Ectodermal cell (in vitro differentiated cells): ENCODE results near the gene FYN.

Source experiments
- H3K27ac ChIP-seq: 2 replicates; pipeline ENCODE4 v1.7.0; 2013; ENCODE audit warnings: mild to moderate bottlenecking, low read depth, low read length; ENCODE audit not compliant: insufficient read depth, poor library complexity, severe bottlenecking
- H3K27me3 ChIP-seq: 2 replicates; pipeline ENCODE4 v1.7.0; 2013; ENCODE audit warnings: mild to moderate bottlenecking, low read length; ENCODE audit not compliant: insufficient read depth, control insufficient read depth, poor library complexity, severe bottlenecking
- H3K36me3 ChIP-seq: one replicate; pipeline ENCODE4 v1.7.0; 2013; ENCODE audit warnings: low read length; ENCODE audit not compliant: control insufficient read depth, insufficient read depth
- H3K4me1 ChIP-seq: one replicate; pipeline ENCODE4 v1.7.0; 2013; ENCODE audit warnings: low read length; ENCODE audit not compliant: control insufficient read depth, insufficient read depth
- H3K4me3 ChIP-seq: 2 replicates; pipeline ENCODE4 v1.7.0; 2013; ENCODE audit warnings: low read depth, low read length, control low read depth; ENCODE audit not compliant: insufficient read depth
- H3K9me3 ChIP-seq: 2 replicates; pipeline ENCODE4 v1.7.0; 2013; ENCODE audit warnings: mild to moderate bottlenecking, low read length, moderate library complexity; ENCODE audit not compliant: control insufficient read depth
- WGBS, 2 experiments: methylation state at CpG; one replicate each; pipeline ENCODE4 v1.1.7; 2013; ENCODE audit warnings: missing lambda C conversion rate in 2 of 2; 5-methylcytosine and 5-hydroxymethylcytosine counted together

FYN gene

DNA sequence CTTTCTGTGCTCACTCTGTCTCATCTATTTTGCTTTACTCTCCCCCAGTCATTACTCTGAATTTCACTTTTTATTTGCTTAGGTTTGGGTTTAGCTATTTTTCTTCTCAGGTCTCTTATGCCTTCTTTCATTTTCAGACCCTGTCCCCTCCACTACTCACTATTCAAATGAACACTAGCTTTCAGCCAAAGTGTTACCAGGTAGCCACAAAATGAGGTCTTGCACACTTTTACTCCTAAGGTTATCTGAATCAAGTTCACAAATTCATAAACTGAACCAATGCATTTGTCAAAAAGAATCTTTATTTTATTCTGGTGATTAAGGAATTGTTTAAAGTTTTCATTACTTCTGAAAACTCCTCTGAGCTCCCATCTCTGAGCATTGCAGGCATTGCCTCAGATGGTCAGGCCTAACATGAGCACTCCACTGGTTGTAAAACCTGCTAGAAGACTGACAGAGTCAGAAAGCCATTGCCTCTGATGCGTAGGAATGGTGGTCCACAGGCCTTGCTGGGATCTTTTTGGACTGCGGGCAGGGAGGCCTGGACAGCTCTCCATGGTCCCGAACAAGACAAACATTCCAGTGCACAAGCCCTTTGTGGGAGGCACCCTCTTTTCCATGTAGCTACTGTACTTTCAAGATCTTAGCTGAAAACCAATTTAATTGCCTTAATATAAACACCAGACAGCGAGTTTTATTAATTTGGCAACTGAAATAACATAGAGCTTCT lies 48.5 kb downstream of the FYN start:
- H3K36me3 ChIP-seq: peaks cover 8% of the 10 kb centered on the region
- WGBS, 2 experiments: 90 to 94% methylated on average over 4 of the region's 4 CpGs
- peaks cover 4% of the 10 kb centered on the region for H3K4me1 ChIP-seq

DNA sequence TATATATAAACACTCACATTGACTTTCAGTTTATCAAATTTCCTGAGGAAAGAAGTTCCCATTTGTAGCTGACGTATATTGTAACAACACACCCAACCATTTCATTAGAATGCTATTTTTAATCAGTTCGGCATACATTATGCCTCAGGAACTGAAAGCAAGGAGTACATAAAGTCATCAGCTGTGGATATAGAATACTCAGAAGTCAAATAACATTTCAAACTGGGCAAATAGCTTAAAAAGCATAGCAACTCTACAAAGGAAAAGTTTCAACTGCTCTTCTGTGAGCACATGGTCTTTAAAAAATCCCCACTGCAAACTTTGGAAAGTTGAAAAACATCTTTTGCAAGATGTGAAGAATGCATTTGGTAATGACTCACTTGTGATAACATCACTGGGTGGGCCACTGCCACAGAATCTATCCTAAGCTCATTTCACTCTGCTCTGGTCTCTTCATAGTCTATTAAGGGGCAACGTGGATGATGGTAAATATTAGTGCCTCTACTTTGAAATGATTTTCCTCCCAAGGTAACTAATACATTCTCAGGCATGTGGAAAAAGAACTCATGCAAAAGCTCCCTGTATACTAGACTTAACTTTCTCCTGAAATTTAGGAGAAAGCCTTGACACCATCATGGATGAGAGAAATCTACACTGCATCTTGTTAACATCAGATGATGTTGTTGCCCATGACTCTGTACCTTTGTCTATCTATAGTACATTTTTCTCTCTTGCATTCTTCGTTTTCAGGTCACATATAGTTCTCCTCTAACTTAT lies 49.2 kb downstream of the FYN start:
- H3K9me3 ChIP-seq: no peaks in the 10 kb centered on the region
- H3K4me3 ChIP-seq: no peak overlapping the region
- H3K36me3 ChIP-seq: peaks cover 8% of the 10 kb centered on the region
- H3K27me3 ChIP-seq: no peaks in the 10 kb centered on the region
- peaks cover 4% of the 10 kb centered on the region for H3K4me1 ChIP-seq
- 76 to 95% methylated on average over 3 to 4 of the region's 4 CpGs for WGBS, 2 experiments
- no peak overlapping the region for H3K27ac ChIP-seq

More for the DNA sequence above, 48.5 kb downstream of the FYN start:
- no peaks in the 10 kb centered on the region for H3K9me3 ChIP-seq
- H3K27me3 ChIP-seq: no peaks in the 10 kb centered on the region
- H3K27ac ChIP-seq: no peak overlapping the region
- no peak overlapping the region for H3K4me3 ChIP-seq

DNA sequence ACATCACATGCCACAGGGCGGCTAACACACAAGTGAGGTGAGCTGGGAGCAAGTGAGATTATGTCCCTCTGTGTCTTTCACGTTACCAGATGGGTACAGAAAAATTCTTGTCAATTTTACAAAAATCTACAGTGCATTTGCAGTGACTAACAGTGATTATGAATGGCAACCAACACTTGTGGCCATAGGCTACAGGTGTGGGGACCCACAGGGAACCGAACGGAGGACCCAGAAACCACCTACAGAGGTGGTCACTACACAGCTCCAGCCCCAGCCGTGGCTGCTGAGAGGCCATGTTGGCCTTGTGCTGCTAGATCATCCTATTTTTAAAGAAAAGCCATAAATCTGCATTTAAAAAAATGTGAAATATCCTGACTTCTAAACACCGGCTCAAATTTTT lies 50.2 kb downstream of the FYN start:
- Histone ChIP-seq H3K4me1 (peaks cover 4% of the 10 kb centered on the region), H3K4me3 (no peak overlapping the region), H3K27me3 (no peaks in the 10 kb centered on the region), H3K36me3 (peaks cover 5% of the 10 kb centered on the region), H3K9me3 (no peaks in the 10 kb centered on the region), H3K27ac (no peak overlapping the region)
- WGBS, 2 experiments: 96 to 97% methylated on average over 6 of the region's 6 CpGs

DNA sequence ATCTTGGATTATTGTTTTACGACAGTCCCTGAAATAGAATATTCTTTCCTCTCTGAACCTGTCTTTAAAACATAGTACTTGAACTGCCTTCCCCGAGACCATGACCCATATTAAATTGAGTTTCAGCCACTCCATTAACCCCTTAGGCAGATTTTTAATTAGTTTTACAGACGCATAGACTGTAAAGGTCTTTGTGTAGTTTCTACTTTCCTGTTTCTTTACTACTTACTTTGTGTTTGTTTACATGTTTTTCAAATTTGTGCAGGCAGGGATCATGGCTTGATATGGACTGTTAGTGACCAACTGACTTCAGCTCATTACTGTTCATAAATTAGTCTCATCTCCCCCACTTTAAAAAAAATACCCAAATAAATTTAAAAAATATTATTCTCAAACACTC lies 53.8 kb downstream of the FYN start:
- WGBS, 2 experiments: 98 to 100% methylated on average over 3 of the region's 3 CpGs
- Histone ChIP-seq H3K4me3 (no peak overlapping the region), H3K9me3 (no peaks in the 10 kb centered on the region), H3K27me3 (no peaks in the 10 kb centered on the region), H3K4me1 (peaks cover 2% of the 10 kb centered on the region), H3K27ac (no peak overlapping the region), H3K36me3 (peaks cover 5% of the 10 kb centered on the region)

DNA sequence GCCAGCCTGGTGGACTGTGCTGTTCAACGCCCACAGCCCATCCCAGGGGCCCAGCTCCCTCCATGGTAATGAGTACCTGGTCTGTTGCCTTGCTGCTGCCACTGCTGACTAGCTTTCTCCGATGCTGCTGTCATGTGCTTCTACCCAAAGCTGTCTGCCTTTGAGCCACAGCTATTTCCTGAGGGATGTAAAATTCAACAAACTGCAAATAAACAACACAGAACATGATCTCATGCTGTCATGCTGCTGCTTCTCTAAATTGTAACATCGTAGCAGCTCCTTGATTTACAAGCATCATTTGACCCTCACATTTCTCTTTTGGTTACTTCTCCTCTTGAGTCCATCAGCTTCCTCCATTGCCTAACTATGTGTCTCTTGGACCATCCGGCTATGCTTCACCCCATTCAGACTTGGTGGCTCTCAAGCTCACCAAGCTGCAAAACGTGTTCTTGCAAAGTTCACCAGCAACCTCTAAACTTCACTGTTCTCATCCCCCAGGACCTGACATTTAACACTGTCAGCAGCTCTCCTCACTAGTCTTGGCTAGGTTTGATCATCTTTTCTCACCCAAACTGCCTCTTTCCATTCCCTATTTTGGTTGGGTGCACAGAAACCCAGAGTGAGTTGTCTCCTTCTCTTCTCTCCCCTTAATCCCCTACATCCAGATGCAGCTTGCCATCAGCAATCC lies 54.6 kb downstream of the FYN start:
- Histone ChIP-seq H3K9me3 (no peaks in the 10 kb centered on the region), H3K27ac (no peak overlapping the region), H3K27me3 (no peaks in the 10 kb centered on the region), H3K36me3 (peaks cover 5% of the 10 kb centered on the region), H3K4me3 (no peak overlapping the region), H3K4me1 (no peaks in the 10 kb centered on the region)
- 94 to 95% methylated on average over 5 of the region's 5 CpGs for whole genome bisulfite sequencing, 2 experiments

DNA sequence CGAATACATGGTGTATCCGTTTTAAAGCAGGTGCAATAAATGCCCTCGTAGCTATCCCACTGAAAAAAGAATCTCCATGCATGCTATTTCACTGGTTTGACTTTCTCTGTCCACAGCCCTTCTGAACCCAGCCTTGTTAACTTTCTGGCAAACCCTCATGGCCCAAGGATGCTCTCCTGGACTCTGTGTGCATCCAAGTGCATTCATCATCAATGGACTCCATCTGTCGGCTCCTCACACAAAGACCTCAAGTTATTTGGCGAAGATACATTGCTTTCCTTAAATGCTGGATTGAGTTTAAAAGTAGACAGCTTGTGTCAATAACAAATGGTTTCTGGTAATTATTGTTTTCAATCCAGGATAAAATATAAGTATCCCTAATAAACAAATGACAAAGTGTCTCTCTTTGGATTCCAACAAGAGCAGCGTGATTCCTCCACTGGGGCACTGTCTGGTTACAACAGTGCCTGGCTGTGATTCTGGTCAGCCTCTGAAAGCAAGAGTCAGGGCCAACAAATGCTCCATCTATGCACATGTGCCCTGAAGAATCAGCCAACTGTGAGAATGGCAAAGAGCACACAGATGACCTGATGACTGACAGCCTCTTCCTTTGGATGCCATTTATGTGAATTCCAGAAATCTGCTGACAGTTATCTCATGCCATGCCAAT lies 55.7 kb downstream of the FYN start:
- H3K9me3 ChIP-seq: no peaks in the 10 kb centered on the region
- H3K27ac ChIP-seq: no peak overlapping the region
- no peak overlapping the region for H3K4me3 ChIP-seq
- 96 to 97% methylated on average over 6 of the region's 6 CpGs for WGBS, 2 experiments
- H3K27me3 ChIP-seq: no peaks in the 10 kb centered on the region
- no peaks in the 10 kb centered on the region for H3K4me1 ChIP-seq
- H3K36me3 ChIP-seq: no peaks in the 10 kb centered on the region

DNA sequence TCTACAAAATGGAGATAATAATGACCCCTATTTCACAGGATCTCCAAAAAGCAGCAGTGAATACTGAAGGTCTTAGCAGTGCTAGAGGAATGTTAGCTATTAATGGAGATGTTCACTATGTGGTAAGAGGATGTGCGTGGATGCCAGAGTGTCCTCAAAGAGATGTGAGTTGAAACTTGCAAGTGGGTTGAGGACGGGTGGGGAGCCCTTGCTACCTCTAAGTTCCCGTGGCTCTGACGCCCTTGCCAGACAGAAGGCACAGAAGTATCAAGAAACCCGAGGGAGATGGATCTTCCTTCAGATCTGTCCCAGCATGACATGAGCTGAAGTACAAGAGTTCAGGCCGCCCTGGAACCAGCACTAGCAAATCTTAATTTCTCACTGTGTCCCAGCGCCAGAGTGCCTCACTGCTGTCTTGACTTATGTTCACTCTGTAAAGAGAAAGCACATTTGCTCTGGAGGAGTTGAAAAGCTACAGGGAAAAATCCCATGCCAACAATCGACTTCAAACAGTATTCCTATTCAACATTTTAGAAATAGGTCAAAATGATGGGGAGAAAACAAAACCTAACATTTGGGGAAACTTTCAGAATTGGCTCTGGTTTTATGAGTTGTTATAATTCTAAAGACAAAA lies 59.5 kb downstream of the FYN start:
- WGBS, 2 experiments: 85 to 88% methylated on average over 7 to 8 of the region's 8 CpGs
- no peaks in the 10 kb centered on the region for H3K27me3 ChIP-seq
- H3K36me3 ChIP-seq: no peaks in the 10 kb centered on the region
- no peak overlapping the region for H3K4me3 ChIP-seq
- peaks cover 15% of the 10 kb centered on the region for H3K4me1 ChIP-seq
- H3K27ac ChIP-seq: no peak overlapping the region
- H3K9me3 ChIP-seq: no peaks in the 10 kb centered on the region

DNA sequence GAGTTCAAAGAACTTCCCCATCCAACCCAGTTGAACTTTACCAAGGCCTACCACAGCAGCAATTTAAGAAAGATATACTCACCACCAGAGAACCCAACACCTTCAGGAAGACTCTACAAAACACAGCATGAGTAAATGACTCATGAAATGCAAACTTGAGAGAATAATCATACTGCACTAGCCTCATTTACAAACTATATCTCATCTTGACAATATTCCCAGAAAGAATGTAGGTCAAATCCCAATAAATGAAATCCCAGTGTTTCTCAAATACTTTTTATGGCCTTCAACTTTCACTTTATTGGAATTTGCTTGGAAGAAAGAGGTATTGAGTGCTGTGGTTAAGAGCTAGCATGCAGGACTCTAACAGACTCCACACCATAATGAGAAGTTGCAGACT lies 60.0 kb downstream of the FYN start:
- H3K27me3 ChIP-seq: no peaks in the 10 kb centered on the region
- H3K27ac ChIP-seq: no peak overlapping the region
- no peak overlapping the region for H3K4me3 ChIP-seq
- H3K9me3 ChIP-seq: no peaks in the 10 kb centered on the region
- H3K4me1 ChIP-seq: peaks cover 19% of the 10 kb centered on the region
- no peaks in the 10 kb centered on the region for H3K36me3 ChIP-seq

DNA sequence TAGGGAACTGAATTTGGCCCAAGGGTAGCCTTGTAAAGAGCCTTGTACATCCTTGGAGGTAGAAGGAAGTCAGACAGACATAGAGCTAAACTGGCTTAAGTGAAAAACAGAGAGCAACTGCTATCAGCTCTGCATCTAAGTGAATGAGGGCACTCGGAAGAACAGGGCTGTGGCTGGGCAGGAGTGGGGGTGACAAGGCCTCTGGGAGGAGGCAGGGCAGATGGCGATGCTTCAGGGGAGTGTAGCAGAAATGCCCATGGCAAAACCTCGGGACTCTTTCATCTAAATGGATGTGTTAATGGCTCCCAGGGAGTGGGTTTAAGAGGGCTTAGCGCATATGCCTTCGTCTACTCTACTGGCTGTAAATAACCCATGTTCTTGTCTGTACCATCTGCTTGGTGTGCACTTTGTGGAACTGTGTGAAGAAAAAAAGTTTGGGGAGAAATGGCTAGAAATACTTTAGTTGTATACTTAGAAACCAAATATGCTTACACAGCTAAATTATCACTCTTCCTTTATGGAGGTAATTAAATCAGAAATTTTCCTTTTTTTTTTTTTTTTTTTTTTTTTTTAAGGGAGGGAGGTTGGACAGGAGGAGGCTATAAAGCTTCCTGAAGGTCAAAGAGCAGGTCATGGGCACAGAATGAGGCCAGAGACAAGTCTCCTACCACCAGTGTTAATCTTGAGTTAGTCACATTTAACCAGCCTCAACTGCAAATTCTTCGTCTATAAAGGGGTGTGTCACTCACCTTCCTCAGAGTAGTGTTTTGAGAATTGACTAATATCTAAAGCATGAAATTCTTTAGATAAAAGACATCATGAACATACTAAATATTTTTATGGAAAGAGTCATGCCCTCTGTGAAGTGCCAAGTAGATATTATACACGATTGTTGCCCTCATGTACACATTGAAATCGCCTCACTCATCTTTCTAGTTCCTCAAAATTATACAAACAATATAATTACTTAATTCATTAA lies 60.9 kb downstream of the FYN start:
- H3K27me3 ChIP-seq: no peaks in the 10 kb centered on the region
- 78 to 79% methylated on average over 7 to 8 of the region's 8 CpGs for WGBS, 2 experiments
- H3K9me3 ChIP-seq: no peaks in the 10 kb centered on the region
- no peak overlapping the region for H3K27ac ChIP-seq
- no peak overlapping the region for H3K4me3 ChIP-seq
- H3K4me1 ChIP-seq: peaks cover 21% of the 10 kb centered on the region
- H3K36me3 ChIP-seq: no peaks in the 10 kb centered on the region
